ENCODE results near the gene MRPL51.

- no peak for TF ChIP-seq EZH2 (IDR thresholded peaks at IDR 0.05; ENCODE audit: insufficient read depth, poor library complexity, severe bottlenecking)
- TF ChIP-seq EZH2phosphoT487 (IDR thresholded peaks at IDR 0.05; ENCODE audit: insufficient read depth, low read depth), result no peak
Observed at GRCh38 chr12:6532051-6532926, 39.2 kb upstream of the MRPL51 start.
